NCI-H82 treated with DMSO at 0.1 percent for 48 hours (cell line): ENCODE measurements around the gene PDE5A.
A peak's percentile ranks its signal among the peaks of the same experiment; 100 is the strongest.
"Not testable (repeated sequence)": the region's sequence is repeated elsewhere in the genome, so short reads cannot be mapped to it uniquely, and the experiment has no call there.

ENCODE experiments used
- DNase-seq: peaks from one replicate; lab custom pipeline; 2025; ENCODE audit not compliant: unreplicated experiment; lab: John Stamatoyannopoulos, UW

Gene PDE5A

DNA sequence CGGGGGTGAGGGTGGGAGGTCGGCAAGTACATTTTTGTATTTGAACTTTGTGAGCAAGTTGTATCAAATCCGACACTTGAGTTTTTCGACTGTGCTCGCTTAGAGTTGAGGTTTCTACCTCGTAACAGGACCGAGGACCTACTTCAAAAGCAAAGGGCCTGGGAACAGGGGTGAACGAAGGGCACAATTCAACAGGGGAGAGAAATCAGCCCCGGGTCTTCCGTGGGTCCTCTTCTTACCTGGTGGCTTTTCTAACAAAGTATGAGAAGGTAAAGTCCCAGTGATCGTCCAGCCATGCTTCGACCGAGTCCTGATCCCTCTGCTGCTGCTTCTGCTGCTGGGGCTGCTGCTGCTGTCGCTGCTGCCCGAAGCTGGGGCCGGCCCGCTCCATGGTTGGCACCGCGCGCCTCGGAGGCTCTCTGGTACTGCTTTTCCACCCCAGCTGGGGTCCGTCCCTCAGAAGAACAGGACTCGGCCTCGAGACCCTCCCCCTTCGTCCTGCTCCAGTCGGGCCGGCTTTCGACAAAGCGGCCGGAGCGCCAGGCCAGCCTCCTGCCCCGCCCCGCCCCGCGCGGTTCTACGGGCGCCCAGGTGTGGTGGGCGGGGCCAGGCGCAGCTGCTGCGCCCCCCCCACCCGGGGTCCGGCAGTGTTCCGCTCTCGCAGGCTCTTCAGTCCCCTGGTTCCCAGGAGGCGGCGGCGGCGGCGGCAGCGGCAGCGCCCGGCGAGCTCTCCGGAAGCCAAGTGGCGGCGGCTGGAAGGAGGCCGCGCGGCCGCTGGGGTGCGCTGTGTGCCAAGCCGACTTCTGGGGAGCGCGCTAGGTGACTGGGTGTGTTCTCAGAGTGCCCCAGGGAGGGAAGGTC, at the start of gene PDE5A:
Gene PDE5A, minus strand, starts transcription at position 524 of the 861 bp plus-strand sequence. Its CDS starts 133 bp downstream, at position 391.
- DNase-seq = peak; percentile 59

DNA sequence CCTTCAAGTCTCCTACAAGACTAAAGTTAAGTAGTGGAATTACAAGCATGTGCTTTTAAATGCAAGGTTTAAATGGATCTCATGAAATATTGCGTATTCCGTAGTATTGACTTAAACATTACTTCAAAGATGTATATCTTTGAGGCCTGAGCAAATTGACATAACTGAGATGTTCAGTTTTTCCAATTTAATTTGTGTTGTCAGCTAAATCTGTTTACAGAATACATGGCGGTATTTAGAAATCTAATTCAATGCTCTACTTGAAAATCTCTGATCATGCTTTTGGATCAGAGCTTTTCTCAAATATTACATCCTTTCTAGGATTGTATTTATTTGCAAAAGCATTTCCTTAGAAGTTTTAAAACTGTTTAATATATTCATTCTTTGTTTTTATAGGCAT, 47.5 kb upstream of the PDE5A start:
- DNase-seq = no peak

DNA sequence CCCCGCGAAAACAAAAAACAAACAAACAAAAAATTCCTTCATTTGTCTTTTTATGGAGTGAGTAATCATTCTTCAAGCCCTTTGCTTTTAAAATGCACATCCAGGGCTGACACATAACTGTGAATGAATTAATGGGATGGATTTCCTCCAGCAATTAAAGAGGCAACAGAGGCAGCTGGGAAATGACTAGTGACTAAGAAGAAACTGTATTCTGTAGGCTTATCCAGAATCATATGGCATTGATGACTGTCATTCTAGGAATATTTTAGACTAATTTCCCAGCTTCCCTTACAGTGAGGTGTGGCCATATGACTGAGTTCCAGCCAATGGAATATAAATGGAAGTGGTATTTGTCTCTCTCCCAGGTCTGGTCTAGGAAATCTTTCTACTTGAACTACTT, 46.8 kb upstream of the PDE5A start:
- DNase-seq = no peak

DNA sequence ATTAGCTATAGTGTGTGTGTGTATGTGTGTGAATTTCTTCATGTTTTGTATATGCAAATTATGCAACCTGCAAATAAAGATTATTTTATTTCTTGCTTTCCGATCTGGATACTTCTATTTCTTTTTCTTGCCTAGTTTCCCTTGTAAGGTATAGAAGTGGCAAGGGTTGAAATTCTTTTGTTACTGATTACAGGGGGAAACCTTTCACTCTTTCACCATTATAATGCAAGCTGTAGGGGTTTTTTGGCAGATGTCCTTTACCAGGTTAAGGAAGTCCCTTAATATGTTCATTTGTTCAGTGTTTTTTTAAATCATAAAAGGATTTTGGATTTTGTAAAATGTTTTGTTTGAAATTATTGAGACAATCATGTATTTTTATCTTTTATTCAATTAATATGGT, 44.3 kb upstream of the PDE5A start:
- no peak for DNase-seq

DNA sequence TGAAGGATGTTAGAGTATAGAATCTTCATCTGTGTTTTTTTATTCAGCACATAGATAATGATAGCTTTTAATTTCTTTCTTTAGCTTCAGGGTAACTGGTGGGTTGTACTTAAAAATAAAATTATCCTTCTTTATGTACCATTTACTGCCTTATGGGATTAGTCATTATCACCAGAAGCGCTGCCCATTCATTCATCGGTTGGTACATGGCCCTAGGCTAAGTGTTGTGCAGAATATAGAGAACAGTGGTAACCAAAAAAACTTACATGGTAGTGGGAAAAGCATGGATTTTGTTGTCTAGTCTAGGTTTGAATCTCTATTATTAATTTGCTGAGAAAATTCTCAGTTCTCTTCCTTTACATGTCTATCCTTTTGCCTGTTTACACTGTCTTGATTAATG, 43.5 kb upstream of the PDE5A start:
- no peak for DNase-seq

DNA sequence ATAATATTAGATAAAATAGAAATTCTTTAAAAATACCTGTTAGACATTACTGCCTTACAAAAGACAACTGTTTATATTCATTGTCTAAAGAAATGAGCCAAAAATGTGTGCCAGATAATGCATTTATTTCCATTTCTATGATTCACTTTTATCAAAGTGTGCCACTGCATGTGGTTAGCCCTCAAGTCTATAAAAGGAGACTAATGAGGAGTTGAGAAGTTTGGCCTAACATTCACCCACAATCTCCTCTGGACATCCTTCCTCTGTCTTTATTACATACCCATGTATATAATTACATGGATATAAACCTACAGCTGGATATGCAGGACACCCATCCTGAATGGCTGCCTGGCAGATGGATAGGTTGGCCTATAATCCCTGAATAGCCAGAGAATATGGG, 42.6 kb upstream of the PDE5A start:
- DNase-seq = no peak

DNA sequence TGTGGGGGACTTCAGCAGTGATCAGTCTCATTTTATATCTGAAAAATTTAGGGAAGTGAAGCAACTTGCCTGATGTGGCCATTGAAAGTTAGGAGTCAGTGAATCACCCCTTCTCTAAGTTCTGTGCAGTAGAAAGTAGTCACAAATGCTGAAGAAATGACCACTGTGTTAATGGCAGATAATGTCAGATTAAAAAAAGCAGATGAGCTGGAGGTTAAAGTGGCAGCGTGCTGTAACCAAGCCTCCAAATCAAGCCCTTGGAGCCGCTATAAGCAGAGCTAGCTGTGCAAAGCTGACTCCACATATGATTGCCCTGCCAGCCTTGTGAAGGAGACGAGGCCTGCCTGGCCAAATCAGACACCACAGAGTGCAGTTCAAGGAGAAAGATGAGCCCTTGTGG, 39.2 kb upstream of the PDE5A start:
- DNase-seq = no peak

DNA sequence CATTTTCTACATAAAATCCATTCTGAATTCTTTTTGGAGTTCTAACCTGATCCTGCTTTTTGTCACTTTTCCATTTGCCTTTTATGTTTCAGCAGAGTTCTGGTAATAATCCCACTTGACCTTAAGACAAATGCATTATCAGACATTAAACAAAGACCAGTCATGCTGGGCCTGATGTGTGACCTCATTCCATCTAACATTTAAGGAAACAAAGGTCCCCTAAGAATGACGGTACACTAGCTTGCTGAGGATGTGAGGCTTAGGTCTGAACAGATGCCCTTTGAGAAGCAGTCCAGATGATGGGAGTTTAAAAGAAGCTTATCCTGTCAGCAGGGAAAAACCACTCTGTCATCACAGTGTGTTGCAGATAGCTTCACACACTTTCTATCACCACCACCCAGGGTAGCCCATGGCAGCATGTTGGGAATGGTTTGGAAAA, 38.1 kb upstream of the PDE5A start:
- peak; percentile 84 for DNase-seq

DNA sequence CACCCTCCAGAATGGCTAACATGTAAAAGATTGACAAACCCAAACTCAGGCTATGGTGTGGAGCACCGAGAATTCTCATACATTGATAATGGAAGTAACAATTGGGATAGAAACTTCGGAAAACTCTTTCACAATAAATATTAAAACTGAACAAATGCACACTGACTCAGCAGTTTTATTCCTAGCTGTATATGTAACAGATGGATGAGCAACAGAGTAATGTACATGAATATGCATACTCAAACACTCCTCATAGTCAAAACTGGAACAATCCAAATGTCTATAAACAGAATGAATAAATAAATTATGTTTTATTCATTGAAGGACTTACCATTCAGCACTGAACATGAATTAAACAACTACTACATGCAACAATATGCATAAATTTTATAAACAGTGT, 37.1 kb upstream of the PDE5A start:
- no peak for DNase-seq

DNA sequence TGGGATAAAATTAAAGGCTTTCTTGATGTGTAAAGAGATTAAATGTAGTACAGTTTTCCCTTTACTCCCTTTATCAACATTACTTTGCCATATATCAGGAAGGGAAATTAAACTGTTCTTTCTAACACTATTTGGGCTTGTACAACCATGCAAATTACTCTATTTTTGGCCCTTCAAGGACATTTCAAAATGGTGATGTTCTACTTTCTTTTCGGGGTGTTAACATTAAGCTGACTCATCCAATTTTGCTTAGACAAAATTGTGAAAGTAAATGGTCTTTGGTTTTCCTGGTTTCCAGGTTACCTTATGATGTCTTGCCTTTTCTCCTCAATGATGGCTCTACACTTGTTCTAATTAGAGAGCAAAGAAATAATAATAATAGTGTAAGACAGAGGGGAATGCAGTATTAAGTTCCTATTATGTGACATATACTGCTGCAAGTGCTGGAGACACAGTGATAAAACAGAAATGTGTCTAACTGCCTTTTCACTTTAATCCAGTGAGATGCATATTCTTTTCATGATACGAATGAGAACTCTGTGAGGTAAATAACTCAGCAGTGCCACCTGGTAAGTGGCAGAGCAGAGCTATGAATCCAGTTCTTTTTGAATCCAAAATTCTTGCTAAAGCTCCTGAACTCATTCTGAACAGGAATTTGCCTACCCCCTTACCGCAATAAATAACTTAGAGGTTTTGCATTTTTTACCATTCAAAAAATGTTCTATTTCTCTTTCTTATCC, 35.7 kb upstream of the PDE5A start:
- DNase-seq = no peak

DNA sequence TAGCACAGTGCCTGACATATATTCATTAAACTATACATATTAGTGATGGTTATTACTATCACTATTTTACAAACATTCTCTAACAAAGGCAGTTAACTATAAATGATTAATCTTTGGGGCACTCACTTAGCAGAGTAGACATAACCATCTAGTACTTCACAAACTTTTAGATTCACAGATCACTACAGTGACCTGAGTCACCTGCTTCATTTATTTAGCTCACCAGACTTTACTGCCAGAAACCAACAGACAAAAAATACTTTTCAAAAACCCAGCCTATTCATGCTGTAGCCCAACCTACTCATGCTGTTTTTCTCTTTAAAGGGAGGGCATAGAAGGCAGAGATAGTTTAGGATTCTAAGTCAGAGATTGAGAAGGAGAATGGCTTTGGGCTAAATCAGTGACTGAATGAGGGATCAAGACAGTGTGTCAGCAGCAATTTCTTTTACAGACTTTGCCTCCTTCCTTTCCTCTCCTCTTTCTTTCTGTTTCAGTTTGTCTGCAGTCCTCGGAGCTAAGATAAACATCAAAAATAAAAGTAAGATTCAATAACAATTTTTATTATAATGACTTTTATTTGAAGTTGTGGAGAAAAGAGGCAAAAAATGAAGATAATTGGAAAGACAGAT, 34.7 kb upstream of the PDE5A start:
- no peak for DNase-seq

DNA sequence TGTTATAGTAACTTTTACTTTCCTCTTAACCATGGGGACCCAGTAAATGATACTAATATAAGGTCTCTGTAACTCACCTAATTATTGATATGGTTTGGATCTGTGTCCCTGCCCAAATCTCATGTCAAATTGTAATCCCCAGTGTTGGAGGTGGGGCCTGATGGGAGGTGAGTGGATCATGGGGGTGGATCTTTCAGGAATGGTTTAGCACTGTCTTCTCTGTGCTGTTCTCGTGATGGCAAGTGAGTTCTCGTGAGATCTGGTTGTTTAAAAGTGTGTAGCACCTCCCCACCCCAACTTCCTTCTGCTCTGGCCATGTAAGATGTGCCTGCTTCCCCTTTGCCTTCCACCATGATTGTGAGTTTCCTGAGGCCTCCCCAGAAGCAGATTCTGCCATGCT, 34.0 kb upstream of the PDE5A start:
- DNase-seq = not testable (repeated sequence)

DNA sequence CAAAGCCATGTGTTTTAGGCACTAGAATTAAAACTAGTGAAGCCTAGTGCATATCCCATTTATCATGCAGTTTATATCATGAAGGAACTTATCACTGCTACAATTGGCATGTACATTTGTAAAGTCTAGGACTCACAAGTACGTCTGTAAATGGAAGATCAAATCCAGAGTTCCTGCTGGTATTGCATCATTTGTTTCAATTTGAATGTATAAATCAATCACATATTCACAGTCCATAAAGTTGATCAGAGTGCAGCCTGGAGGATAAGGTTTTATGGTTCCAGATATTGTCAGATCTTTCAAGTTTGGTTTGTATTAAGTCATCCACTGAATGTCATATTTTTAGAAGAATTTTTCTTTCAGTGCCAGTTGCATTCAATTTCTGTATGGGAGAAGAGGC, 32.6 kb upstream of the PDE5A start:
- no peak for DNase-seq

DNA sequence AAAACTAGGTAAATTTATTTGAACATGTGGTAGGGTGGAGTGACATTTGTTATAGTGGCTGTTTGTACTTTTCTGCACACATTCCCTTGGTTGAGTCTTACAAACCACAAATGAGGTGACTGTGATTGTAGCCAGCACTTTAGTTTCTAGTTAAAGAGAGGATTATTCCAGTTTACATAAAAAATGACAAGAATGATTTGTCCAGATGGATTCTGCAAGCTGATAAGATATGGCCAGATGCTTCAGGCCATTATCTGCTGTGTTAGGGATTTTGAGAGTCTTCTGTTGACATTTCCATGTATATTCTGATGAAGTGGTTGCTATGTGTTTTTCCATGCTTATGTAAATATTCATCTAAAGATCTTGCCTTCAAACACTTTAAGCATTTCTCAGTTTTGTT, 31.0 kb upstream of the PDE5A start:
- DNase-seq = no peak

DNA sequence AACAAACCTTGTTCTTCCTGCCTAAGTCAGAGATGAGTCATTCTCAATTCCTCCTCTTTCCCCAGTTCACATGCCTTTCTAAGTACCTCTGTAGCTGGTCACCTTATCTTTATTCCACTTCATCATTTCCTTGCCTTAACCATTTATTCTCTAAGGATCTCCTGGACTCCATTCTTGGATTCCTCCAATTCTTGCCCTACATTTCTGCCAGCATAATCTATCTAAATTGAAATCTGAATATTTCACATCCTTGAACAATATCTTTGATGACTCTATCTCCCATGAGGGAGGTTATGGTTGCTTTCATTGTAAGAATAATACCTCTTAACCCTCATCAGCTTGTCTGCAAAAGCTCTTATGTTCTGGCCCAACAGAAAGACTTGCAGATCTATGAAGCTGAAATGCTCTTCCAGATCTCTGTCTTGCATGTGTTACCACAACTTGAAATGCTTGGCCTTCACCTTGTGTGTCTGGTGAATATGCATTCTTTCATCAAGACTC, 28.6 kb upstream of the PDE5A start:
- DNase-seq = no peak

DNA sequence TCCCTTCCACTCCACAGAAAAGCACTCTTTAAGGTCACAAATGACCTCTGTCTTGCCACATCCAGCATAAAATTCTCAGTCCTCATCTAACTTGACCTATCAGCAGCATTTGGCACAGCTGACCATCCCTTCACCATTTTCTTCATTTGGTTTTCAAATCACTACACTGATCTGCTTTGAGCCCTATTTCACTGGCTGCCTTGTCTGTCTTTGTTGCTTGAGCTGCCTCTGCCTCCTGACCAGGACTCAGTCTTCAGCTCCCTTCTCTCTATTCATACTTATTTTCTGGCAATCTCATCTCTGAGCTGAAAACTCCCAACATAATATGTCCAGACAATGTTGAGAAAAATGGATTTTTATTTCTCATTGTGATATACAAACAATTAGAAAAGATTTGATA, 27.7 kb upstream of the PDE5A start:
- no peak for DNase-seq

DNA sequence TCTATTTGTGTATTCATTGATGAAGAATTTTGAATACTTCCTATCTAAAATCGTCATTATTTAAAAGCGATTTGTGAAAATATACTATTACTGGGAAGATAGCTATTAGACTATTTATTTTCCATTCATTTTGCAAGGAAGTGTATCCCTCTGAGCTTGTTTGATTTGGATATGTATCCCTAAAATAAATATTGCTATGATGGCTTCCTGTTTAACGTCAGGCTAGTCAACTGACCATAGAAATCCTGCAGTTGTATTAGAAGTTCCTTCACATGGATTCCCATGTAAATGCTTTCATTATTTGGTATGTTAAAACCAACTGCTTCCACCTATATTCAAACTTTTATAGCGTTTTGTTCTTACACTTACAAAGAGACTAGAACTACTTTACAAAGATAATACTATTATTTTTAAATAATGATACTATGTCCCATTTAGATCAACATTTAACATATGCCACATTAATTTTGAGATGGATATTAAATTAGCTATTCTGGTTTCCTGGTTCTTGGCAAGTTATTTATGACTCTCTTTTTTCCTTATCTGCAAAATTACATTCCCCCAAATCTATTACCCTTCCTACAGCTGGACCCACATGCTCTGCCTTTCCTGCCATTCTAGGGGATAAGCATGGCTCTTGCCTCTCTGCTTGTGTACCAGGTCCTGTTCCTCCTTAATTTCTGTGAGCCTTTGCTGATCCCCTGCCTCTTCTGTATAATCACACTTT, 26.7 kb upstream of the PDE5A start:
- DNase-seq = no peak

DNA sequence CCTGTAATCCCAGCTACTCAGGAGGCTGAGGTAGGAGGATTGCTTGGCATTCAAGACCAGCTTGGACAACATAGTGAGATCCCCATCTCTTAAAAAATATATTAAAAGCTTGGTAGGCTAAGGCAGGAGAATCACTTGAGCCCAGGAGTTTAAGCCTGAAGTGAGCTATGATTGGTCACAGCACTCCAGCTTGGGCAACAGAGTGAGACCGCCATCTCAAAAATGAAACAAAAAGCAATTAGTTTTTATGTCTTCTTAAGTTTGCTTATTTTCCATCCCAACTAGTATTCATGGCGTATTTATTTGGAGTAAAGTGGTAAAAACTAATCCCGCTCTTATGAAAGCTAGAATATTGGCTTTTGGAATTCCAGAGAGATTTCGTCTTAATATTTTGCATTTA, 25.4 kb upstream of the PDE5A start:
- DNase-seq = no peak

DNA sequence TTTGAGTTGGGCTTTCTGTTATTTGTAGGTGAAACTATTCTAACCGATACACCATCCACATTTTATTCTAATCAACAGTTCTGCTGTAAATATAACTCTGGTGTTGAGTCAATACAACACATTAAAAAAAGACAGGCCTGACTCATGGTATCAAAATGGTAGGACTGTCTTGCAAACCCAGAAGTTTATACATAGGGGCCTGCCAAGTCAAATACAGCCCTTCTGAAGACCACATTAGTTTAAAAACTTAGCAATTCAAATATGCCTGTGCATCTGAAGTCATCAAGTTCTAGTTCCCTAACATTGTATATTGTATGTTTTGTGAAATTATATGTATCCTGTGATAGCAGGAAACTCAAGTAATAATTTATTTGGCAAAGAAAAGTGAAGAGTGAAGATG, 24.4 kb upstream of the PDE5A start:
- no peak for DNase-seq

DNA sequence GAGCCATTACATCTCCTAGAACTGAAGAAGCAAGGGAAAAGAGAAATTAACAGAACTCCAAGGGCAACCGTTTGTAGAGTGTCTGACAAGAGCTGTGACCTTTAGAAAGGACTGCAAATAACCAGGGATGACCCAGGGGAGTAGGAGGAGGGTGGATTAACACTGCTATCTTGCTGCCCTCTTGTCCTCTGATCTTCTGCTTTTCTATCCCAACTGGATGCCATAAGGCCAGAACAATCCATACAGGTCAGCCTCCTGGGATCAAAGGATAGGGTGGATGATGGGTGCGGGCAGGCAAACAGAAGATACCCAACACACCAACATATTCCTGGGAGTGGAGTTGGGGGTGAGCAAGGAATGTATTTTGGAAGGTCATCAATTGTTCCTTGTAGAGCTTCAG, 19.8 kb upstream of the PDE5A start:
- no peak for DNase-seq

DNA sequence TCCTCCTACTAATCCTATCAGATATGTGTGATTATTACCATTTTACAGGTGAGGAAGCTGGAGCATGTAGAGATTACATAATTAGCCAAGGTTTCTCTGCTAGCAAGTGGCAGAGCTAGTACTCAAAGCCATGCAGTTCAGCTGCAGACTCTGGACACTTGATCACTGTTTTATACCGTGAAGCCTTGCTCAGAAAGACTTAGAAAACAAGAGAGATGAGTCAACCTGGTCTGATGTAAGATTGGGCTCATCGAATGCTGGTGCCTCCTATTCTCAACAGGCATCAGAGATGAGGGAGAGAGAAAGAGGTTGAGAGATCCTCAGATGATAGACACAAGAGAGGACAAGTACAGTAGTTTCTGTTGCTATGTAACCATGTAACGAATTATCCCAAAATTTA, 19.0 kb upstream of the PDE5A start:
- DNase-seq = no peak
